KBM-7 (cell line): ENCODE measurements around the gene WIZ.
A peak's percentile ranks its signal among the peaks of the same experiment; 100 is the strongest.

Source experiments
- DNase-seq: peaks from one replicate; pipeline ENCODE4 v3.0.0-alpha.2; 2015
- in situ Hi-C: fragments of 300-500 bp; cut with MboI; formaldehyde crosslinking; loops from 2 replicates; pipeline ENCODE4 v1.14.3; 2020; ENCODE audit warnings: low sequenced_read_pairs, low pct_unique_long_range_greater_than_20kb, mixed read lengths

WIZ gene

GRCh38 chr19:15432018-15432494 lies 17.7 kb downstream of the WIZ start:
- DNase-seq: peak; percentile 20
- in situ Hi-C loops: no loop called here

DNA sequence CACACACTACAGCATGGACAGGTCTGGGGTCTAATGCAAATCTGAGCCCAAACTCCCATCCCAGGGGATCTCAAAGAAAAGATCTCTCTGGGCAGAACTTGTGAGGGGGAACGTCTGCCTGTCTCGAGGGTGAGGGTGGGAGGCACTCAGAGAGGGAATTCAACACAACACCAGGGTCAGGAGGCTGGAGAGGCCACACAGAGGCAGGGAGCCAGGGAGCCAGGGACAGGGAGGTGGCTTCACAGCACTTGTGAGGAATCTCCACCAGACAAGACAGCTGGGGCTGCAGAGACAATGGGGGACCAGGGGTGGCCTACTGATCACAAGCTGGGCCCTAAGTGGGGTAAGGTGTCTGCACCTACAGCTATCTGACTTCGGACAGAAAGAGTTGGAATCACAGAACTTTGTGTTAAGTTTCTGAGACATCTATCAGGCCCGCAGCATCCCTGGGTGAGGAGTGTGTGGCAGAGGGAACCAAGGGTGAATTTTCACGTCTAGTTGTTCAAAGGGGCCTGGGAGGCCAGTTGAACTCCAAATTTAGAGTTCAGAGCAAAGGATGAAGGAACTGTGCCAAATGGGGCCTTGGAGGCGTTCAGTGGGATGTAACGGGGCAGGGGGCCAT lies 18.2 kb downstream of the WIZ start:
- in situ Hi-C loops: no loop called here
- DNase-seq: no peak

DNA sequence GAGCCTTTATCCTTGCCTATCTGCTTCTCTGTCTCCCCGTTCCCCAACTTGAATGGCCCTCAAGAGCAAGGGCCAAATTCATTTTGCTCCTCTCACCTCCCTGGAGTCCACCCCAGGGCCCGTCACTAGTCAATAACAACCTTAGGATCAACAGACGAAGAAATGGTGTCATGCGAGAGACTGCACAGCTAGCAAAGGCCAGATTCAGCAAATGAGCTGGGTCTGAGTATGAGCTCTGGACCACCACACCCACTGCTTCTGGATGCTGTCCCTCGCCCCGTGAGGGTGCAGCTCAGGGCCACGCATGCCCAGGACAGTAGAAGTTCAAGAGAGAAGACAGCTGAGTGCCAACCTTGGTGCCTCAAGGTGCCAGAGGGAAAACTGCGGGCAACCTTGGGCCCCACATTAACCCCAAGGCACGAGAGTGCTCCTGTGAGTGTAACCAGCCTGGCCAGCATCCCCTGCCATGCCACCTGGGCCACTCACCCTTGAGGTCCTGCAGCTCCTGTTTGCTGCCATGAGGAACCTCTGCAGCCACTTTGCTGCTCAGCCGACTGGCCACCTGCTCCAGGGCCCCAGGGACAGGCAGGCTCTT lies 19.1 kb downstream of the WIZ start:
- in situ Hi-C loops: no loop called here
- DNase-seq: no peak

DNA sequence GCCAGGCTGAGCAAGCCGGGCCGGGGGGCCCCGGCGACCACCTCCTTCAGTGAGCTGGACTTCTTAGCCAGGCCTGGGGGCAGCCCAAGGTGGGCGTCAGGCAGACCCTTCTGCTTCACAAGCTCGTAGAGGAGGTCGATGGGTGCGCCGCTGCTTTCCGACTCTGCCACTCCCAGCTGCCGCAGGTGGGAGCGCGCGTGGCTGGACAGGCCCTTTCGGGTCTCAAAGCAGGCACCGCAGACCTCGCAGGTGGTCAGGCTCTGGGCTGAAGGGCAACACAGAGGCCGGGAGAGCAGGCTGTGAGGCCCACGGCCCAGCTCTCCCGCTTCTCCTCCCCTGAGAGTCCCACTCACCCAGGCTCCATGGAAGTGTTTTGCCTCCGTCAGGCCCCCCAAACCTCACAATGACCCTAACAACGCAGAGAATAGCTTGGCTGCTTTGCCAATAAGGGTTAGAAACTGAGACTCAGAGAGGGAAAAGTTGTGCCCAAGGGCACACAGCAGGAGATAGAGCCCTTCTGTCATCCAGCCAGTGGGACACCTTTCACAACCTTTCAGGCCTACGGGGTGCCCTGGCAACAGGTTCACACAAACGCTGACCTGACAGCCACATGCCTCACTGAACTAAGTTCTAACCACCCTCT lies 19.8 kb downstream of the WIZ start:
- in situ Hi-C loops: no loop called here
- DNase-seq: no peak

- in situ Hi-C loops: no loop called here
- DNase-seq: no peak
These were observed 20.6 kb downstream of the WIZ start for GRCh38 chr19:15428956-15429824.

- in situ Hi-C loops: no loop called here
- DNase-seq: no peak
These were observed 21.7 kb downstream of the WIZ start for GRCh38 chr19:15427991-15428471.

DNA sequence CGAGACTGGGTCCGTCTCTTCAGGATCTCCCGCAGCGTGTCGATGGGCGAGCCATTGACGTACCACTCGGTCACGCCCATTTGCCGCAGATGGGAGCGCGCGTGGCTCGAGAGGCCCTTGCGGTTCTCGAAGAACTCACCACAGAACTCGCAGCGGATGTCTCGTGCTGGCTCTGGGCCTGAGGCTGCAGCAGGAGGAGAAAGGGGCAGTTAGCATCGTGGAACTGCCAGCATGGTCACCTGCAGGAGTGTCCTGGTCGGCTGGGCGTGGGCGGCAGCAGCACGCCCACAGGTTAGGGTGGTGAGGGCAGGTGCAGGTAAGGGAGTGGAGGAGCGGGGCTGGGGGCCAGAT lies 22.4 kb downstream of the WIZ start:
- in situ Hi-C loops: no loop called here
- no peak for DNase-seq

- no peak for DNase-seq
These were observed 23.0 kb downstream of the WIZ start for GRCh38 chr19:15426485-15427349.

DNA sequence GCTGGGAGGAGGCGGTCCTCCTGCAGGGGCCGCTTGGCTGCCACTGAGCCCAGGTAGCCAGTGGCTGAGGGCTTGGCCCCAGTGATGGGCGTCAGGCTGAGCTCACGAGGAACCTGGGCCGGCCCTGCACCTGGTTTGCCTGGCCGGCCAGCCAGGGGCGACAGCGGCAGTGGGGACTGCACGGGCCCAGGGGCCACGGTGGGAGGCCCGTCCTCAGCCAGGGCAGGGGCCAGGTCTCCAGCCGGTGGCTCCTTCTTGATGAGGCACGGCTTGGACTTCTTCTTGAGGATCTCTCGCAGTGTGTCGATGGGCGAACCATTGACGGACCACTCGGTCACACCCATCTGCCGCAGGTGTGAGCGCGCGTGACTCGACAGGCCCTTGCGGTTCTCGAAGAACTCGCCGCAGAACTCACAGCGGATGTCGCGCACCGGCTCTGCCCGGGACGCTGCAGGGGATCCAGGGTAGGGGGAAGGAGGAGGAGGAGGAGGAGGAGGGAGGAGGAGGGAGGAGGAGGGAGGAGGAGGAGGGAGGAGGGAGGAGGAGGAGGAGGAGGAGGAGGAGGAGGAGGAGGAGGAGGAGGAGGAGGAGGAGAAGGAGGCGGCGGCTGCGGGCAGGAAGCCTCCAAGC lies 24.3 kb downstream of the WIZ start:
- DNase-seq: no peak
- in situ Hi-C loops: no loop called here

More at GRCh38 chr19:15426485-15427349, 23.0 kb downstream of the WIZ start:
- in situ Hi-C loops: no loop called here

DNA sequence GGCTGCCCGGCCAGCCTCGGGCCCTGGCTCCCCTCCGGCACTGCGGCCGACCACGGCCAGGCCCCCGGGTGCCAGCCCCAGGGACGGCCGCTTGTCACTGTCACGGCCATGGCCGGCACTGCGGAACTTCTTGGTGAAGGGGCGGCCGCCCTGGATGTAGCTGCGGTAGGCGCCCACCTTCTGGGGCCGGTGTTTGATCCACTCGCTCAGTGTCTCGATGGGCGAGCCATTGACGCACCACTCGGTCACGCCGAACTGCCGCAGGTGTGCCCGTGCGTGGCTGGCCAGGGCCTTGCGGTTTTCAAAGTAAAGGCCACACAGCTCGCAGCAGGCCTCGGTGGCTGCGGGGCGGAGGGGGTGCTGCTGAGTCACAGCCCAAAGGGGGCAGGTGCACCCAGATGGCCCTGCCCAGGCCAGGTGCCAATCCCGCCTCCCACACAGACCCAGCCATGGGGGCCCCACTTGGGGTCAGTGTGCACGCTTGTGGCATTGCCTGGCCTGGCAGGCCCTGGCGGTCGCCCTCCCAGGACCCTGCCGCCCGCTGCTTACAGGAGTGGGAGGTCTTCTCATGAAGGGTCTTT lies 25.0 kb downstream of the WIZ start:
- in situ Hi-C loops: no loop called here
- DNase-seq: no peak

GRCh38 chr19:15424121-15424520 lies 25.6 kb downstream of the WIZ start:
- in situ Hi-C loops: no loop called here
- DNase-seq: no peak

- no peak for DNase-seq
- in situ Hi-C loops: no loop called here
These were observed 26.6 kb downstream of the WIZ start for GRCh38 chr19:15423130-15423529.

DNA sequence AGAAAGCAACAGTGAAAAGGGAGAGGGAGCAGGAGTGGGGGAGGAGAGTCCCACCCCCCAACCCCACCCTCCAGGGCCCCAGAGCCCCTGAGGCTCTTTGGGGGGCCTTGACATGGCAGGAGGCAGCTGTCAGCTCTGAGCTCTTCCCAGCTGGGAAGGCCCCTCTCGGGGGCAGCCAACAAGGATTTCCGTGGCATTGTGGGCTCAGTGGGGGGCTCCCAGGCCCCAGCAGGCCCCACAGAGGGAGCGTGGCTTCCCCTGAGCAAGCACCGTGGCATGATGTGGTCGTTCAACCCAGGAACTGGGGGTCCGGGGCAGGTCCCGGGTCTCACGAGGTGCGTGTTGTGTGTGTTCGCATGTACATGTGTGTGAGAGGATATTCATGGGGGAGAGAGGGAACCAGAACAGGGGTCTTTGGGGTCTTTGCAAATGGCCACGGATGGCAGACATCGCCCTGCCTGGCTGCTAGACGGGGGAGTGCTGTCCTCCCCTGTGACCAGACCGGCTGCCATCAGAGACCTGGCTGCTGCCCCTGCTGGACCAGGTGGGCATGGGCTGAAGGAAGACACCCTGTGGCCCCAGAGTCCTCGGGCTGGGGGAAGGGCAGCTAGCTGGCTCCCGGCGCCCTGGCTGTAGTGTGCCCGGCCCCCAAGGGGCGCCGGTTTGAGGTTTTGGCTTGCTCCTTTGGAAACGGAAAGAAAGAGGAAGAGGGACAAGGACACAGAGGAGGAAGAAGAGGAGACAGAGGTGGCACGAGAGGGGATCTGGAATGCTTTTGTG lies 27.3 kb downstream of the WIZ start:
- in situ Hi-C loops: no loop called here
- DNase-seq: no peak

DNA sequence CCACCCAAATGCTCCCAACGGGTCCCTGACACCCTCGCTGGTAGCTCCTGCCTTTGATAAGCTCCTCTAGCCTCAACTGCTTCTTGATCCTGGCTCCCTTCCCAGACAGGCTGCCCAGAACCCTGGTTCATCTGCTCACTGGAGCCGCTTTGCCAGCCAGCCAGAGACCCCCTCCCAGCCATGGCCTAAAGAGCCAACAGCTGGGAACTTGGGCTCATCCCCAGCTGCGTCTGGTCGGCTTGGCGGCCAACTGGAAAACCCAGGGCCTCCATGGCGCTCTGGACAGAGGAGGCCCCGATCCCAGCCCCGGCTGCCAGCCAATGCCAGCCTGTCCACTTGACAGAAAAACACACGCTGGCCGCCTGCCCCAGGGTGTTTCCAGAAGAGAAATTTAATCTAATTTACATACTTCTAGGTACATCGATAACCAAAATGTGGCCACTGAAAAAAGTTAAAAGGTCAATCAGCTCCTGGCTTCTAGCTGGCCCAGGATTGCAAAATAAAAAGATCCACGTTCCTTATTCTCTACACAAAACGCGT lies 28.0 kb downstream of the WIZ start:
- DNase-seq: no peak
- in situ Hi-C loops: no loop called here

DNA sequence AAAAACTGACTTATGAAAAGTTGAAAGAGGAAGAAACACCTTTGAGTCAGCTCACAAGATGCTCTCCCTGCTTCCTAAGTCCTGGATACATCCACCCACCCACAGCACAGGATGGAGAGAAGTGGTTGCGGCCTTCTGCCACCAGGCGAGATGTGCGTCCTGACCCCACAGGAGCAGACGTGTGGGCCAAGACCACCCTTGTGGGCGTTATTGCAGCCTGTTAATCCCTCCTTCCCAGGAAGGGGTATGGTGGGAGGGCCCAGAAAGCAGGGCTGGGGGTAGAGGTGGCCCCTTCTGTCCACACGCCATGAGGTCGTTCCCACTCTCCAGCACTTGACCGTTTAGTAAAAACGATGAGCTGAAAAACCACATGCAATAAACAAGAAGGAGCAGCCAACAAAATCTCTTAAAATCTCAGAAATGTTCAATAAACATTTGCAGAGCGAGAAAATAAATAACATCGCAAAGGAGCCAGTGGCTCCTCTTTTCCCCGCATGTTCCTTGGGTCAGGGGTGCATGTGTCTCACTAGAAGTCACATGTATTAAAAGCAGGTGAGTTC lies 28.5 kb downstream of the WIZ start:
- DNase-seq: no peak
- in situ Hi-C loops: no loop called here

DNA sequence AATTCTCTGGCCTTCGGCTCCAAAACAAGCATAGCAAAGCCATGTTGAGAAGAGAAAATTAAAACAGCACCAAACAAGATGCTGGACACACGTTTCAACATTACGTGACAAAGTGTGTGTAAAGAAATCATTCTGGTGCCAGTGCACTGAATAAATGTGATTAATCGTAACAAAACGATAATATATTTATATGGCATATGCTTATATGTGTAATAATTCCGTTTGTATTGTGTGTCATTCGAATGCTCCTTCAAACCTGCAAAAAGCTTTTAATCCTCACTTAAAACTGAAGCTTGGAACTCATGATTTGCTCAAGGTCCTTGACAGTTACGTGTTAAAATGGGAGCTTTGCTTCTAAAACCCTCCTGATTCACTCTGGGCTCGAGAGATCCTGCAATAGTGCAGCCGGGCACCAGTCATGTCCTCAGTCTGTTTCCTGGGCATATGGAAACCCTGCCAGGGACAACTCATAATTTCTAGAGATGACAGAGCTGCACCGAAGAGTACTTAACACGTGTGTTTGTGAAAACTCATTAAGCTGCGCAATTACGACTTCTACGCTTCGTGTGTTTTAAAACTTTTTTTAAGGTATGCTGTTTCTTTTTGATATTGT lies 30.2 kb downstream of the WIZ start:
- no peak for DNase-seq
- in situ Hi-C loops: no loop called here
